Activated T-cell treated with anti-CD3 and anti-CD28 coated beads, Interleukin-2, amount 50 U/mL, for 72 hours (primary cell): ENCODE measurements around the gene CCDC102B. TPM values are rescaled to one million over a fixed set of nuclear protein-coding genes. Genes with fewer than 3 reads are reported as not detected.

Source experiments
- ATAC-seq, 2 donors: fragments of 150-1000 bp; cut with Tn5 transposase; replicated peaks in 1 of 2; 2 replicates each; pipeline ENCODE4 v1.10.0; 2021; ENCODE audit warnings: moderate library complexity in 2 of 2, mild to moderate bottlenecking in 1 of 2
- DNase-seq, 2 donors: peaks; one replicate each; pipeline ENCODE4 v3.0.0; 2021 to 2022; ENCODE audit warnings: mixed read lengths in 1 of 2
- H3K27ac Mint-ChIP-seq: one replicate; pipeline ENCODE4 v1.8.0; 2022; ENCODE audit warnings: mild to moderate bottlenecking, moderate library complexity, mixed read lengths
- H3K27me3 Mint-ChIP-seq: one replicate; pipeline ENCODE4 v1.8.0; 2022; ENCODE audit warnings: low read depth, mixed read lengths
- H3K36me3 Mint-ChIP-seq, 2 donors: one replicate each; pipeline ENCODE4 v1.8.0; 2022; ENCODE audit warnings: mixed read lengths in 2 of 2, mild to moderate bottlenecking in 1 of 2; ENCODE audit not compliant: insufficient read depth in 2 of 2
- H3K4me1 Mint-ChIP-seq: one replicate; pipeline ENCODE4 v1.8.0; 2022; ENCODE audit warnings: low read depth, mixed read lengths
- H3K4me3 Mint-ChIP-seq, 2 donors: one replicate each; pipeline ENCODE4 v1.8.0; 2022; ENCODE audit warnings: mild to moderate bottlenecking in 2 of 2, mixed read lengths in 2 of 2, moderate library complexity in 2 of 2
- H3K9me3 Mint-ChIP-seq, 2 donors: one replicate each; pipeline ENCODE4 v1.8.0; 2022; ENCODE audit warnings: mixed read lengths in 2 of 2
- total RNA-seq, 2 donors: library from RNA; stranded (reverse); gene quantifications; one replicate each; pipeline ENCODE4 v1.2.3, GENCODE V29; 2022

CCDC102B gene
- 1 to 10 TPM; 3.3 to 4.3 TPM for total RNA-seq

DNA sequence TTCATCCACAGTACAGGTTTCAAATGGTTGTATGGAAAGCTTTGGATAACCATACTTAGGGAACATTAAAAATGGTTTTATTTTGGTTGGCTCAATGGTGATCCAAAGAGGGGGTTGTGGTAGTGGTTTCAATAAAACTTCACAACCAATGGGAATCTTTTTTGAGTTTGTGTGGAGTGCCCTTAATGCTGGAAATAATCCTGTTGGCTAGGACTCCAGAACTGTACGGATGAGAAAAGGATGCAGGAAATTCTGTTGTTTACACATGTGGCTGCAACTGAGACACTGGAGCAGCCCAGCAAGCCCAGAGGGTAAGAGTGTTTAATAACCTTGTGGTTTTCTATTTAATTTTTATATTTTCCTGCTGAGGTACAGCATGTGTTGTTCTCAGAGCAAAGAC lies at the start of gene CCDC102B:
CCDC102B (plus strand) TSS at position 210 of the 400 bp plus-strand sequence. CDS start 38,684 bp downstream, outside the sequence.
- no peaks in the 10 kb centered on the region for H3K36me3 Mint-ChIP-seq
- H3K4me1 Mint-ChIP-seq, result no peaks in the 10 kb centered on the region
- no peak within 1 kb of the TSS for H3K4me3 Mint-ChIP-seq
- no peak within 1 kb of the TSS for H3K27ac Mint-ChIP-seq
- DNase-seq (no peak), ATAC-seq (no peak)
- H3K27me3 Mint-ChIP-seq, result no peaks in the 10 kb centered on the region
- H3K9me3 Mint-ChIP-seq, result no peaks in the 10 kb centered on the region

GRCh38 chr18:68757126-68757525 lies 40.8 kb upstream of the CCDC102B start:
- Mint-ChIP-seq H3K9me3 (peaks cover 3 to 8% of the 10 kb centered on the region in 2 donors), H3K27me3 (no peaks in the 10 kb centered on the region), H3K27ac (no peak overlapping the region)

GRCh38 chr18:68759308-68759707 lies 38.6 kb upstream of the CCDC102B start:
- no peak overlapping the region for H3K27ac Mint-ChIP-seq
- H3K9me3 Mint-ChIP-seq, result peaks cover 3 to 5% of the 10 kb centered on the region in 2 donors
- no peaks in the 10 kb centered on the region for H3K4me1 Mint-ChIP-seq
- no peak for DNase-seq
- H3K27me3 Mint-ChIP-seq, result no peaks in the 10 kb centered on the region
- no peak overlapping the region for H3K4me3 Mint-ChIP-seq
- no peak for ATAC-seq
- peaks cover 2 to 5% of the 10 kb centered on the region in 2 donors for H3K36me3 Mint-ChIP-seq

More at GRCh38 chr18:68757126-68757525, 40.8 kb upstream of the CCDC102B start:
- DNase-seq, result no peak
- no peak for ATAC-seq
- no peaks in the 10 kb centered on the region for H3K4me1 Mint-ChIP-seq
- peaks cover 2 to 5% of the 10 kb centered on the region in 2 donors for H3K36me3 Mint-ChIP-seq
- no peak overlapping the region for H3K4me3 Mint-ChIP-seq

- H3K4me3 Mint-ChIP-seq, result no peak overlapping the region
- no peak overlapping the region for H3K27ac Mint-ChIP-seq
- peaks cover 3% of the 10 kb centered on the region in 2 donors for H3K9me3 Mint-ChIP-seq
- ATAC-seq (no peak), DNase-seq (no peak)
- no peaks in the 10 kb centered on the region for H3K4me1 Mint-ChIP-seq
- no peaks in the 10 kb centered on the region for H3K27me3 Mint-ChIP-seq
- peaks cover 2 to 5% of the 10 kb centered on the region in 2 donors for H3K36me3 Mint-ChIP-seq
Observed at GRCh38 chr18:68763083-68763482, 34.8 kb upstream of the CCDC102B start.

DNA sequence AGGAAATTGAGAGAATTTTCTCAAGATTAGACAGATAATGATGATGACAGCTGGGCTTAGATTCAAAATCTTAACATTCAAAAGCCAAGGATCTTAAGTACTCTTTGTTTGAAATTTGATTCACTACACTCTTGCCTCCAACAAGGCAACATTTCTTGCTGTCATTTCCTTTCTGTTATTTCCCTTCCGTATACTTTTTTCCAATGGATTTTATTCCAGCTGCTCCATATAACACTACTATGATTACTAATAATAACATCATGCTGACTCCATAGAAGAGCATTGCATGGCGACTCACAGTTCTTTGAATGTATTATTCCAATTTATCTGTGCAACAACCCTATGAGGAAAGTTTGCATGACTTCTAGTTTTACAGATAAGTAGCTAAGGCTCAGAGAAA lies 33.9 kb upstream of the CCDC102B start:
- H3K9me3 Mint-ChIP-seq, result peaks cover 2 to 3% of the 10 kb centered on the region in 2 donors
- H3K4me1 Mint-ChIP-seq, result no peaks in the 10 kb centered on the region
- no peak overlapping the region for H3K4me3 Mint-ChIP-seq

DNA sequence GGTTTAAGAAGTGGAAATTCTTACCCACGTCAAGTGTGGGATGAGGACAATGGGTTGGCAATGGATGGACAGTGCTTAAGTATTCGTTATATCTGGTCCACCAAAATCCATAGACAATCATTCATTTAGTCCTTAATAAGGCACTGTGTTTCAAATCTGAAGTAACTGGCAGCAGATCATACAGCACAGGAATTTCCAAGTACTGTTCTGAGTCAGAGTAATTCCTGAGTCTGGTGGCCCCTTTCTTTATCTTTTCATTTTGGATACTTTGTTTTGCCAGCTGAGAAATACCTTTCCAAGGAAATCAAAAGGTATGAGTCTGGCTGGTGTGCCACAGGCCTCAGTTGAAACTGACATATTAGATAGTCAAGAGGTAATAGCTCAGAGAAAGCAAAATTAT lies 31.4 kb upstream of the CCDC102B start:
- Mint-ChIP-seq H3K27me3 (no peaks in the 10 kb centered on the region), H3K36me3 (no peaks in the 10 kb centered on the region), H3K4me1 (no peaks in the 10 kb centered on the region), H3K27ac (no peak overlapping the region), H3K4me3 (no peak overlapping the region), H3K9me3 (peaks cover 1 to 2% of the 10 kb centered on the region in 2 donors)
- ATAC-seq (no peak), DNase-seq (no peak)

More for the DNA sequence above, 33.9 kb upstream of the CCDC102B start:
- Mint-ChIP-seq H3K27me3 (no peaks in the 10 kb centered on the region), H3K36me3 (peaks cover under 1 to 2% of the 10 kb centered on the region in 2 donors), H3K27ac (no peak overlapping the region)
- ATAC-seq (no peak), DNase-seq (no peak)

DNA sequence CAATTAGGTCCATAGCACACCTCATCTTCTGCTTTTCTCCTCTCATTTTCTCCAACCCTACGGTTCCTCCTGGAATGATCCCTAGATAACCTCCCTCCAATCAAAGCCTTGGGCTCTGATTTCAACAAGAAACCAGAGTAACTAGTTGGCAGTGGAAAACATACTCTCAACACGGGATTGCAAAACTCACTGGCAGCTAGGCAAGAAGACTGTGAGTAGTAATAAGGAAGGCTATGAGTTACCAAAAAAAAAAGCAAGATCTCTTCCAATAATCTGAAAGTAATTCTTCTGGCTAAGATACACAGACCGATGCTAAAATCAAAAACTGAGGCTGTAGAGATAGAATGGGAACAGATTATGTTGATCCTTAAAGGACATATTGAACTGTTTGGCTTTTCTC lies 28.4 kb upstream of the CCDC102B start:
- H3K4me1 Mint-ChIP-seq, result no peaks in the 10 kb centered on the region
- H3K9me3 Mint-ChIP-seq, result peaks cover 1 to 2% of the 10 kb centered on the region in 2 donors
- no peak overlapping the region for H3K4me3 Mint-ChIP-seq
- H3K36me3 Mint-ChIP-seq, result no peaks in the 10 kb centered on the region
- H3K27me3 Mint-ChIP-seq, result no peaks in the 10 kb centered on the region
- no peak for DNase-seq
- H3K27ac Mint-ChIP-seq, result no peak overlapping the region
- ATAC-seq, result no peak

GRCh38 chr18:68772268-68772667 lies 25.6 kb upstream of the CCDC102B start:
- Mint-ChIP-seq H3K27me3 (no peaks in the 10 kb centered on the region), H3K4me1 (no peaks in the 10 kb centered on the region), H3K9me3 (peaks cover 1 to 2% of the 10 kb centered on the region in 2 donors), H3K36me3 (no peaks in the 10 kb centered on the region), H3K4me3 (no peak overlapping the region), H3K27ac (no peak overlapping the region)
- ATAC-seq (no peak), DNase-seq (no peak)

- ATAC-seq, result no peak
- Mint-ChIP-seq H3K27ac (no peak overlapping the region), H3K4me1 (no peaks in the 10 kb centered on the region), H3K27me3 (no peaks in the 10 kb centered on the region), H3K9me3 (no peaks in the 10 kb centered on the region), H3K36me3 (no peaks in the 10 kb centered on the region), H3K4me3 (no peak overlapping the region)
- no peak for DNase-seq
Observed at GRCh38 chr18:68778280-68778886, 19.5 kb upstream of the CCDC102B start.

DNA sequence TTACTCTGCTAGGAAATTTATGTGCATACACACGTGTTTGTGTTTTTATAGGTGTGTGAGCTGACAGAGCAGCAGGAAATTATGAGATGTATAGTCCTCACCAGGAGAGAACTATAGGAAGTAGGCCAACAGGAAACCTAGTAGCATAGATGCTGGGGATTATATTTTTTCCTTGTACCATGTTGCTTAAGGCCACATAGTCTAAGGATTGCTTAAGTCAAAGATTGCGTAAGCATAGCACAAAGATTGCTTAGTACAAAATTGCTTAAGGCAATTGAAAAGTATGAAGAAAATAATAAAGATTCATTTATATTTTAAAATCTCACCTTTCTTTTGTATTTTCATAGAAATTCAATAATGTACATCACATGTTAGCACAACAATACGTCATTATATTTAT lies 18.7 kb upstream of the CCDC102B start:
- H3K36me3 Mint-ChIP-seq, result no peaks in the 10 kb centered on the region
- no peak for DNase-seq
- no peaks in the 10 kb centered on the region for H3K4me1 Mint-ChIP-seq
- no peak for ATAC-seq
- H3K9me3 Mint-ChIP-seq, result no peaks in the 10 kb centered on the region
- no peaks in the 10 kb centered on the region for H3K27me3 Mint-ChIP-seq
- no peak overlapping the region for H3K27ac Mint-ChIP-seq
- no peak overlapping the region for H3K4me3 Mint-ChIP-seq

- no peaks in the 10 kb centered on the region for H3K4me1 Mint-ChIP-seq
- no peaks in the 10 kb centered on the region for H3K27me3 Mint-ChIP-seq
- no peaks in the 10 kb centered on the region for H3K9me3 Mint-ChIP-seq
- no peak overlapping the region for H3K27ac Mint-ChIP-seq
- no peak for DNase-seq
- no peak overlapping the region for H3K4me3 Mint-ChIP-seq
- ATAC-seq, result no peak
- H3K36me3 Mint-ChIP-seq, result no peaks in the 10 kb centered on the region
Observed at GRCh38 chr18:68780802-68781635, 16.9 kb upstream of the CCDC102B start.

GRCh38 chr18:68783506-68783905 lies 14.4 kb upstream of the CCDC102B start:
- Mint-ChIP-seq H3K36me3 (no peaks in the 10 kb centered on the region), H3K4me1 (no peaks in the 10 kb centered on the region), H3K27me3 (no peaks in the 10 kb centered on the region), H3K27ac (no peak overlapping the region), H3K9me3 (no peaks in the 10 kb centered on the region), H3K4me3 (no peak overlapping the region)
- DNase-seq (no peak), ATAC-seq (no peak)

- Mint-ChIP-seq H3K4me1 (no peaks in the 10 kb centered on the region), H3K9me3 (no peaks in the 10 kb centered on the region), H3K4me3 (no peak overlapping the region), H3K36me3 (no peaks in the 10 kb centered on the region), H3K27ac (no peak overlapping the region), H3K27me3 (no peaks in the 10 kb centered on the region)
- no peak for DNase-seq
- ATAC-seq, result no peak
Observed at GRCh38 chr18:68784071-68784470, 13.8 kb upstream of the CCDC102B start.
